Liver (tissue), 9 donors: ENCODE measurements around the gene IQCH. TPM values are rescaled to one million over a fixed set of nuclear protein-coding genes. Genes with fewer than 3 reads are reported as not detected.

ENCODE experiments used
- DNase-seq: peaks from one replicate; pipeline ENCODE4 v3.0.0-alpha.2; 2017; ENCODE audit warnings: low spot score
- H3K27ac ChIP-seq, 2 donors: one replicate each; pipeline ENCODE4 v1.7.0; 2013; ENCODE audit warnings: inconsistent platforms in 2 of 2, low read length in 2 of 2, control low read depth in 1 of 2, low read depth in 1 of 2, mild to moderate bottlenecking in 1 of 2
- H3K27me3 ChIP-seq, 4 donors: one replicate each; pipeline versions ENCODE4 v1.6.1 to v1.7.0; 2013; ENCODE audit warnings: low read length in 3 of 4, inconsistent platforms in 1 of 4, mild to moderate bottlenecking in 1 of 4, moderate library complexity in 1 of 4; ENCODE audit not compliant: control insufficient read depth in 4 of 4, insufficient read depth in 4 of 4
- H3K36me3 ChIP-seq, 4 donors: one replicate each; pipeline versions ENCODE4 v1.6.1 to v1.7.0; 2013; ENCODE audit warnings: low read length in 3 of 4, mild to moderate bottlenecking in 3 of 4, low read depth in 1 of 4, moderate library complexity in 1 of 4; ENCODE audit not compliant: control insufficient read depth in 4 of 4, insufficient read depth in 3 of 4
- H3K4me1 ChIP-seq, 4 donors: one replicate each; pipeline versions ENCODE4 v1.6.1 to v1.7.0; 2013; ENCODE audit warnings: low read length in 3 of 4, mild to moderate bottlenecking in 3 of 4, moderate library complexity in 1 of 4; ENCODE audit not compliant: control insufficient read depth in 4 of 4, insufficient read depth in 4 of 4
- H3K4me3 ChIP-seq, 3 donors: one replicate each; pipeline versions ENCODE4 v1.6.1 to v1.7.0; 2013; ENCODE audit warnings: low read length in 3 of 3, control low read depth in 1 of 3, low read depth in 1 of 3, mild to moderate bottlenecking in 1 of 3
- H3K9ac ChIP-seq, 2 donors: one replicate each; pipeline ENCODE4 v1.7.0; 2013; ENCODE audit warnings: low read length in 2 of 2, mild to moderate bottlenecking in 2 of 2, moderate library complexity in 2 of 2, control low read depth in 1 of 2, low read depth in 1 of 2
- H3K9me3 ChIP-seq, 4 donors: one replicate each; pipeline versions ENCODE4 v1.6.1 to v1.7.0; 2013; ENCODE audit warnings: low read length in 3 of 4; ENCODE audit not compliant: control insufficient read depth in 4 of 4
- CTCF ChIP-seq: fragments of 150-350 bp; IDR thresholded peaks from 2 replicates; pipeline ENCODE4 v1.5.1; 2017; ENCODE audit warnings: improper control_type of control experiment, low read depth, low read length; ENCODE audit not compliant: missing input control
- FOXA1 ChIP-seq: IDR thresholded peaks from 2 replicates; pipeline ENCODE4 v1.6.1; 2016; ENCODE audit warnings: antibody characterized with exemption
- FOXA2 ChIP-seq: IDR thresholded peaks from 2 replicates; pipeline ENCODE4 v1.6.1; 2016; ENCODE audit warnings: antibody characterized with exemption
- HNF4G ChIP-seq: IDR thresholded peaks from 2 replicates; pipeline ENCODE4 v1.6.1; 2016; ENCODE audit warnings: antibody characterized with exemption
- JUND ChIP-seq, 2 donors: IDR thresholded peaks; 2 replicates each; pipeline ENCODE4 v1.6.1; 2016; ENCODE audit warnings: antibody characterized with exemption in 2 of 2
- MAX ChIP-seq: IDR thresholded peaks from 2 replicates; pipeline ENCODE4 v1.6.1; 2016; ENCODE audit warnings: antibody characterized with exemption
- NR2F2 ChIP-seq: IDR thresholded peaks from 2 replicates; pipeline ENCODE4 v1.6.1; 2016; ENCODE audit warnings: antibody characterized with exemption
- RAD21 ChIP-seq, 2 donors: IDR thresholded peaks; 2 replicates each; pipeline ENCODE4 v1.6.1; 2016; ENCODE audit warnings: antibody characterized with exemption in 2 of 2, mild to moderate bottlenecking in 2 of 2
- REST ChIP-seq: IDR thresholded peaks from 2 replicates; pipeline ENCODE4 v1.6.1; 2016; ENCODE audit warnings: antibody characterized with exemption, mild to moderate bottlenecking
- SP1 ChIP-seq: IDR thresholded peaks from 2 replicates; pipeline ENCODE4 v1.6.1; 2018; ENCODE audit warnings: antibody characterized with exemption, mild to moderate bottlenecking
- TAF1 ChIP-seq: conservative IDR thresholded peaks from 2 replicates; pipeline ENCODE4 v1.6.1; 2016; ENCODE audit warnings: antibody characterized with exemption, mild to moderate bottlenecking
- ZBTB33 ChIP-seq: IDR thresholded peaks from 2 replicates; pipeline ENCODE4 v1.6.1; 2016; ENCODE audit warnings: antibody characterized with exemption
- WGBS: extraction: QIAGEN DNeasy Blood & Tissue Kit; methylation state at CpG from one replicate; pipeline ENCODE4 v1.1.7; 2013; 5-methylcytosine and 5-hydroxymethylcytosine counted together
- polyA plus RNA-seq, 2 donors: library from polyadenylated mRNA; stranded (reverse) in 1 of 2; unstranded in 1 of 2; fragments of 200-250 nt in 1 of 2; fragments of >200 nt in 1 of 2; fragmentation: Nextera tagmentation in 1 of 2; extraction: Ambion mirVana in 1 of 2; gene quantifications; one replicate each; pipeline versions ENCODE4 v1.2.1 to v1.2.3, GENCODE V29; 2013 to 2015
- total RNA-seq, 2 donors: library from RNA; depleted of rRNA; stranded (reverse); fragments of >200 nt; gene quantifications; one replicate each; pipeline ENCODE4 v1.2.3, GENCODE V29; 2014
- donor health status: healthy.
- donor health status: healthy.
- donor health status: healthy.
- donor health status: healthy.
- donor health status: healthy.

The IQCH gene
- total and polyA plus RNA-seq, 4 donors, result 0.23 to 1.6 (median 0.86) TPM

- TF ChIP-seq JUND (IDR thresholded peaks at IDR 0.05) (no peak), REST (no peak), SP1 (no peak), TAF1 (no peak), RAD21 (IDR thresholded peaks at IDR 0.05) (no peak), HNF4G (no peak), FOXA1 (no peak)
- WGBS, result 68% methylated on average over 4 of the region's 4 CpGs
- H3K9ac ChIP-seq, result no peak overlapping the region
- H3K36me3 ChIP-seq, result no peaks in the 10 kb centered on the region
- H3K27ac ChIP-seq, result no peak overlapping the region
- no peaks in the 10 kb centered on the region for H3K27me3 ChIP-seq
- no peak for DNase-seq
- no peak overlapping the region for H3K4me3 ChIP-seq
- H3K9me3 ChIP-seq, result no peaks in the 10 kb centered on the region
- H3K4me1 ChIP-seq, result no peaks in the 10 kb centered on the region
Measured at GRCh38 chr15:67384761-67385160, 130.2 kb downstream of the IQCH start.

GRCh38 chr15:67385971-67386370, 131.4 kb downstream of the IQCH start:
- Histone ChIP-seq H3K36me3 (no peaks in the 10 kb centered on the region), H3K27me3 (no peaks in the 10 kb centered on the region), H3K9me3 (no peaks in the 10 kb centered on the region), H3K27ac (no peak overlapping the region), H3K4me3 (no peak overlapping the region), H3K4me1 (no peaks in the 10 kb centered on the region), H3K9ac (no peak overlapping the region)
- WGBS, result 67% methylated on average over 1 of the region's 1 CpG
- TF ChIP-seq FOXA2 (no peak), ZBTB33 (no peak), REST (no peak), MAX (no peak), SP1 (no peak), JUND (IDR thresholded peaks at IDR 0.05) (no peak), HNF4G (no peak), CTCF (no peak), NR2F2 (no peak)
- no peak for DNase-seq
